ENCODE data around the gene PRDM12. TPM values are rescaled to one million over a fixed set of nuclear protein-coding genes. Genes with fewer than 3 reads are reported as not detected.

Gene PRDM12
- total RNA-seq, 1 experiment from 2014 or later = not detected

- Histone ChIP-seq H3K9ac (ENCODE audit: extremely low read depth, insufficient read length, low read length) (no peak overlapping the region), H3K23ac (ENCODE audit: insufficient read length, low read depth, low read length) (no peak overlapping the region), H2BK12ac (ENCODE audit: insufficient read length, low read depth, low read length) (no peak overlapping the region), H3K14ac (ENCODE audit: insufficient read depth, low read length) (no peak overlapping the region), H3K9me3 (ENCODE audit: control insufficient read depth, low read depth, low read length) (no peaks in the 10 kb centered on the region), H3K4ac (ENCODE audit: low read depth, low read length) (no peak overlapping the region), H3K18ac (ENCODE audit: insufficient read length, low read depth, low read length) (no peak overlapping the region), H3K79me1 (ENCODE audit: insufficient read depth, low read depth, low read length, poor library complexity, severe bottlenecking) (peaks cover 3% of the 10 kb centered on the region), H2BK20ac (ENCODE audit: low read depth, low read length, poor library complexity, severe bottlenecking) (no peak overlapping the region), H4K5ac (ENCODE audit: insufficient read length, low read depth, low read length) (no peak overlapping the region), H2BK5ac (ENCODE audit: insufficient read length, low read length) (no peak overlapping the region), H3K4me2 (ENCODE audit: insufficient read depth, insufficient read length, low read length) (no peak overlapping the region), H2AFZ (ENCODE audit: low read length) (no peak overlapping the region), H3K27ac (ENCODE audit: insufficient read length, low read depth, low read length) (no peak overlapping the region), H2BK15ac (ENCODE audit: low read depth, low read length) (no peak overlapping the region), H4K91ac (ENCODE audit: insufficient read length, low read depth, low read length) (no peak overlapping the region), H4K20me1 (ENCODE audit: control insufficient read depth, insufficient read depth, insufficient read length) (no peaks in the 10 kb centered on the region), H3K23me2 (ENCODE audit: insufficient read length, low read depth, low read length, poor library complexity, severe bottlenecking) (no peaks in the 10 kb centered on the region), H2AK5ac (ENCODE audit: insufficient read length, low read length) (no peak overlapping the region), H3T11ph (ENCODE audit: low read length) (no peak overlapping the region), H4K8ac (replicated peaks; ENCODE audit: insufficient read length, low read depth, low read length) (no peak overlapping the region), H3K27me3 (ENCODE audit: insufficient read depth, low read length) (no peaks in the 10 kb centered on the region), H2BK120ac (ENCODE audit: low read depth, low read length, poor library complexity, severe bottlenecking) (no peak overlapping the region), H3K79me2 (ENCODE audit: insufficient read depth, low read length) (peaks cover 1% of the 10 kb centered on the region; the same call in 1 of the 2 replicates), H3K56ac (ENCODE audit: insufficient read length, low read depth, low read length) (no peak overlapping the region), H3K4me1 (ENCODE audit: insufficient read depth, low read length) (no peaks in the 10 kb centered on the region)
- H3K36me3 Mint-ChIP-seq (ENCODE audit: insufficient read depth in 1 of 3, low read depth in 3 of 3) = no peaks in the 10 kb centered on the region; a peak in 3 of 7 replicates
- no peaks in the 10 kb centered on the region for H3K27me3 Mint-ChIP-seq (ENCODE audit: low read depth)
- TF ChIP-seq, protein P1, sequence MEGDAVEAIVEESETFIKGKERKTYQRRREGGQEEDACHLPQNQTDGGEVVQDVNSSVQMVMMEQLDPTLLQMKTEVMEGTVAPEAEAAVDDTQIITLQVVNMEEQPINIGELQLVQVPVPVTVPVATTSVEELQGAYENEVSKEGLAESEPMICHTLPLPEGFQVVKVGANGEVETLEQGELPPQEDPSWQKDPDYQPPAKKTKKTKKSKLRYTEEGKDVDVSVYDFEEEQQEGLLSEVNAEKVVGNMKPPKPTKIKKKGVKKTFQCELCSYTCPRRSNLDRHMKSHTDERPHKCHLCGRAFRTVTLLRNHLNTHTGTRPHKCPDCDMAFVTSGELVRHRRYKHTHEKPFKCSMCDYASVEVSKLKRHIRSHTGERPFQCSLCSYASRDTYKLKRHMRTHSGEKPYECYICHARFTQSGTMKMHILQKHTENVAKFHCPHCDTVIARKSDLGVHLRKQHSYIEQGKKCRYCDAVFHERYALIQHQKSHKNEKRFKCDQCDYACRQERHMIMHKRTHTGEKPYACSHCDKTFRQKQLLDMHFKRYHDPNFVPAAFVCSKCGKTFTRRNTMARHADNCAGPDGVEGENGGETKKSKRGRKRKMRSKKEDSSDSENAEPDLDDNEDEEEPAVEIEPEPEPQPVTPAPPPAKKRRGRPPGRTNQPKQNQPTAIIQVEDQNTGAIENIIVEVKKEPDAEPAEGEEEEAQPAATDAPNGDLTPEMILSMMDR (conservative IDR thresholded peaks at IDR 0.05) = no peak
- WGBS (ENCODE audit: extremely low coverage, insufficient read length, low lambda C conversion rate) = no CpG with 5 or more reads among the region's 10 CpGs
- peak overlapping the region in 1 of 3 experiments; percentile 3; a peak in 1 of 7 replicates for H3K27ac Mint-ChIP-seq
- DNase-seq = no peak
- H3K4me1 Mint-ChIP-seq = peaks cover 0 to 4% of the 10 kb centered on the region in 2 experiments; a peak in 3 of 4 replicates
- no peaks in the 10 kb centered on the region for H3K9me3 Mint-ChIP-seq
- H3K4me3 Mint-ChIP-seq = no peak overlapping the region
These were observed 56.4 kb downstream of the PRDM12 start for GRCh38 chr9:130720762-130721161.
